HepG2 (cell line): ENCODE data around the gene C1orf21. TPM values are rescaled to one million over a fixed set of nuclear protein-coding genes. Genes with fewer than 3 reads are reported as not detected.

Source experiments
- ATAC-seq: fragments of 200-7000 bp; cut with Tn5 transposase; 3 replicates; pipeline ENCODE4 v1.9.1; 2020; ENCODE audit warnings: mild to moderate bottlenecking, moderate library complexity
- BruUV-seq: library from RNA; stranded (reverse); fragments of 400-500 nt; replicated peaks from 2 replicates; lab custom pipeline; 2021; lab: Mats Ljungman, UMichigan
- CTCF ChIA-PET: fragments of 300-600 bp; formaldehyde crosslinking; extraction: SDS; loops from one replicate; lab custom pipeline; 2021; ENCODE audit warnings: low total read pairs, inconsistent platforms, low intra/inter-chr PET ratio; lab: Yijun Ruan, JAX
- POLR2A ChIA-PET: fragments of 350-600 bp; sonication (Branson Sonifier 250); formaldehyde crosslinking; loops from one replicate; lab custom pipeline; 2020; ENCODE audit warnings: antibody characterized with exemption, inconsistent platforms; lab: Yijun Ruan, JAX
- DNase-seq: peaks from one replicate; pipeline ENCODE4 v3.0.0-alpha.2; 2015; ENCODE audit warnings: low spot score
- FAIRE-seq: peaks from 3 replicates; lab custom pipeline; 2011; peaks lifted over from hg19 to GRCh38; lab: Jason Lieb, UNC
- H2AFZ ChIP-seq: one replicate; pipeline ENCODE4 v1.6.1; 2011; ENCODE audit warnings: low read length, inconsistent platforms
- H3K27ac ChIP-seq: fragments of 300-600 bp; 3 replicates; pipeline ENCODE4 v1.8.0; 2011; ENCODE audit warnings: mixed run types, mild to moderate bottlenecking, mixed read lengths, low read length, inconsistent platforms; ENCODE audit not compliant: insufficient read depth; ENCODE audit errors: extremely low read length
- H3K27me3 ChIP-seq, 2 experiments: fragments of 200-600 bp in 1 of 2; 2 replicates in 1 of 2; 3 replicates in 1 of 2; pipeline versions ENCODE4 v1.6.0 to v1.8.0; 2011; ENCODE audit warnings: low read length in 2 of 2, mild to moderate bottlenecking in 2 of 2, moderate library complexity in 2 of 2, inconsistent platforms in 1 of 2; ENCODE audit not compliant: insufficient read depth in 2 of 2, control insufficient read depth in 1 of 2
- H3K36me3 ChIP-seq, 2 experiments: fragments of 200-600 bp in 1 of 2; replicated peaks in 1 of 2; 2 replicates in 1 of 2; 3 replicates in 1 of 2; pipeline versions ENCODE4 v1.5.1 to v1.8.0; 2011; ENCODE audit warnings: low read length in 2 of 2, inconsistent platforms in 1 of 2; ENCODE audit not compliant: insufficient read depth in 2 of 2, control insufficient read depth in 1 of 2
- H3K4me1 ChIP-seq: 2 replicates; pipeline ENCODE4 v1.5.1; 2012; ENCODE audit warnings: low read length, inconsistent platforms; ENCODE audit not compliant: insufficient read depth
- H3K4me2 ChIP-seq: 2 replicates; pipeline ENCODE4 v1.6.0; 2011; ENCODE audit warnings: low read depth, low read length, inconsistent platforms
- H3K4me3 ChIP-seq, 3 experiments: fragments of 200-600 bp in 1 of 3; sonication (generic), shearing (Covaris generic) in 1 of 3; replicated peaks in 1 of 3; 2 replicates each; pipeline ENCODE4 v1.5.1; 2011 to 2016; ENCODE audit warnings: low read length in 3 of 3, inconsistent platforms in 2 of 3, low read depth in 2 of 3, mild to moderate bottlenecking in 2 of 3, control low read depth in 1 of 3, mixed read lengths in 1 of 3; ENCODE audit not compliant: insufficient read depth in 1 of 3
- H3K79me2 ChIP-seq: one replicate; pipeline ENCODE4 v1.6.1; 2011; ENCODE audit warnings: low read length, inconsistent platforms; ENCODE audit not compliant: insufficient read depth
- H3K9ac ChIP-seq: 2 replicates; pipeline ENCODE4 v1.6.0; 2011; ENCODE audit warnings: mild to moderate bottlenecking, low read depth, low read length, inconsistent platforms; ENCODE audit not compliant: insufficient read depth
- H3K9me3 ChIP-seq: 2 replicates; pipeline ENCODE4 v1.5.1; 2012; ENCODE audit warnings: mild to moderate bottlenecking, low read length
- H4K20me1 ChIP-seq: 2 replicates; pipeline ENCODE4 v1.6.0; 2011; ENCODE audit warnings: inconsistent platforms, mild to moderate bottlenecking, low read length, moderate library complexity; ENCODE audit not compliant: insufficient read depth
- ATF3 ChIP-seq: sonication (generic); formaldehyde crosslinking; IDR thresholded peaks from 2 replicates; pipeline ENCODE4 v1.4.0; 2020; ENCODE audit warnings: missing genetic modification reagents
- DMAP1 ChIP-seq: IDR thresholded peaks from 2 replicates; pipeline ENCODE4 v1.6.1; 2016
- GLI4 ChIP-seq: sonication (generic); formaldehyde crosslinking; IDR thresholded peaks from 2 replicates; pipeline ENCODE4 v1.5.1; 2020; ENCODE audit warnings: missing genetic modification reagents, mild to moderate bottlenecking, moderate library complexity, borderline replicate concordance
- HHEX ChIP-seq: IDR thresholded peaks from 2 replicates; pipeline ENCODE4 v1.6.1; 2016; ENCODE audit warnings: control low read depth
- KDM4B ChIP-seq: sonication (generic); formaldehyde crosslinking; IDR thresholded peaks from 2 replicates; pipeline ENCODE4 v1.4.0; 2020; ENCODE audit warnings: missing genetic modification reagents
- NAIF1 ChIP-seq: sonication (generic); formaldehyde crosslinking; IDR thresholded peaks from 2 replicates; pipeline ENCODE4 v1.5.0; 2020; ENCODE audit warnings: mild to moderate bottlenecking, missing genetic modification reagents, borderline replicate concordance
- TBX2 ChIP-seq: sonication (generic); formaldehyde crosslinking; IDR thresholded peaks from 2 replicates; pipeline ENCODE4 v1.5.0; 2020; ENCODE audit warnings: missing genetic modification reagents, mild to moderate bottlenecking, borderline replicate concordance
- U2AF2 ChIP-seq: fragments of 200-400 bp; formaldehyde crosslinking; IDR thresholded peaks from 2 replicates; pipeline ENCODE4 v1.6.1; 2017; ENCODE audit warnings: low read depth, mild to moderate bottlenecking, low read length
- YEATS4 ChIP-seq: sonication (generic); formaldehyde crosslinking; IDR thresholded peaks from 2 replicates; pipeline ENCODE4 v1.4.0; 2020; ENCODE audit warnings: missing genetic modification reagents, borderline replicate concordance
- ZNF782 ChIP-seq: sonication (generic); formaldehyde crosslinking; IDR thresholded peaks from 2 replicates; pipeline ENCODE4 v1.4.0; 2020; ENCODE audit warnings: missing genetic modification reagents, mild to moderate bottlenecking, borderline replicate concordance
- WGBS: methylation state at CpG from one replicate; pipeline ENCODE4 v1.1.6; 2017; ENCODE audit warnings: low lambda C conversion rate; 5-methylcytosine and 5-hydroxymethylcytosine counted together
- in situ Hi-C: cut with HindIII; loops from 2 replicates; pipeline ENCODE4 v1.10.0; 2017; ENCODE audit warnings: low pct_unique_long_range_greater_than_20kb; ENCODE audit not compliant: extremely low pct_ligation_motif_present
- intact Hi-C: fragments of 100-400 bp; cut with micrococcal nuclease; formaldehyde crosslinking; loops from one replicate; pipeline ENCODE4 v1.10.0; 2022; ENCODE audit not compliant: unreplicated experiment
- polyA plus RNA-seq, 8 experiments: library from polyadenylated mRNA; depleted of rRNA in 3 of 8; stranded (reverse) in 7 of 8; unstranded in 1 of 8; fragments of >200 nt; fragmentation: Illumina TruSeq in 4 of 8; extraction: Trizol in 4 of 8; gene quantifications; 2 replicates each; pipeline versions ENCODE4 v1.2.1 to v1.2.3, GENCODE V29; 2011 to 2016; ENCODE audit warnings: low read depth in 4 of 8, missing spikeins in 1 of 8, mixed read lengths in 1 of 8; ENCODE audit not compliant: insufficient read depth in 1 of 8
- total RNA-seq, 5 experiments: library from RNA; depleted of rRNA; stranded (reverse); fragments of >200 nt; fragmentation: Illumina TruSeq; extraction: Trizol; gene quantifications; 2 replicates each; pipeline ENCODE4 v1.2.3, GENCODE V29; 2016; ENCODE audit warnings: low read depth in 1 of 5
- TF ChIP-seq, protein P1 (sequence below): sonication (generic); formaldehyde crosslinking; IDR thresholded peaks from 2 replicates; pipeline ENCODE4 v1.5.1; 2020; ENCODE audit warnings: missing genetic modification reagents, mild to moderate bottlenecking, borderline replicate concordance

C1orf21 gene
- total and polyA plus RNA-seq, 2 of the 13 experiments (the other 11 are each of a cell fraction or from before 2014, with no cell fraction given): not detected

DNA sequence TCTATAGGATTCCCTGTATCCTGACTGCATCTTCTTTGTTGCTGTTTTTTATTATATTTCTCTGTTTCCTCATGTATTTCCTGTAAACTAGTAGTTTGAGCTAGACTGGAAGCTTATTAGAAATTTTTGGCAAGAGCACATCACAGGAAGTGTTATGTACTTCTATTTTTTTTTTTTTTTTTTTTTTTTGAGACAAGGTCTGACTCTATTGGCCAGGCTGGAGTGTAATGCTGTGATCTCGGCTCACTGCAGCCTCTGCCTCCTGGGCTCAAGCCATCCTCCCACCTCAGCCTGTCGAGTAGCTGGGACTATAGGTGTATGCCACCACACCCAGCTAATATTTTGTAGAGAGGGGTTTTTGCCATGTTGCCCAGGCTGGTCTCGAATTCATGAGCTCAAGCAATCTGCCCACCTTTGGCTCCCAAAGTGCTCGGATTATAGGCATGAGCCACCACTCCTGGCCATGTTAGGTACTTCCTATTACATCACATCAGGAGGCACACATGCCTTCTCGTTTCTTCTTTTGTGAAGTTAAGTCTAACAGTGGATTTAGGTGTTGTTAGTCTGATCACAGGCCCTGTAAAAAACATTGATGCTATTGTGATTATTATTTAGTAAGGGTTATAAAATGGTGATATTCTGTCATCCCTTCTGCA lies 12.5 kb downstream of the C1orf21 start (continued):
- no peak for TF ChIP-seq KDM4B (CRISPR knock-in tag)

GRCh38 chr1:184403961-184404726 lies 17.3 kb downstream of the C1orf21 start:
- Histone ChIP-seq H3K4me3 (no peak overlapping the region), H3K9me3 (no peaks in the 10 kb centered on the region), H3K9ac (no peak overlapping the region), H3K79me2 (no peaks in the 10 kb centered on the region), H4K20me1 (no peaks in the 10 kb centered on the region), H3K27me3 (no peaks in the 10 kb centered on the region), H3K36me3 (no peaks in the 10 kb centered on the region), H3K27ac (no peak overlapping the region), H2AFZ (no peak overlapping the region), H3K4me1 (no peaks in the 10 kb centered on the region), H3K4me2 (no peak overlapping the region)
- CTCF ChIA-PET: no interaction called here
- 23% methylated on average over 3 of the region's 3 CpGs for WGBS
- POLR2A ChIA-PET: no interaction called here
- in situ Hi-C loops: no loop called here
- intact Hi-C loops: no loop called here
- FAIRE-seq (no peak), DNase-seq (no peak), ATAC-seq (no peak)
- BruUV-seq: no TSS peak
- no peak for TF ChIP-seq TBX2 (CRISPR knock-in tag)
- TF ChIP-seq DMAP1: no peak
- TF ChIP-seq, protein P1, sequence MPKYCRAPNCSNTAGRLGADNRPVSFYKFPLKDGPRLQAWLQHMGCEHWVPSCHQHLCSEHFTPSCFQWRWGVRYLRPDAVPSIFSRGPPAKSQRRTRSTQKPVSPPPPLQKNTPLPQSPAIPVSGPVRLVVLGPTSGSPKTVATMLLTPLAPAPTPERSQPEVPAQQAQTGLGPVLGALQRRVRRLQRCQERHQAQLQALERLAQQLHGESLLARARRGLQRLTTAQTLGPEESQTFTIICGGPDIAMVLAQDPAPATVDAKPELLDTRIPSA: no peak
- TF ChIP-seq U2AF2: no peak
- TF ChIP-seq NAIF1 (CRISPR knock-in tag): no peak
- TF ChIP-seq GLI4 (CRISPR knock-in tag): no peak
- no peak for TF ChIP-seq HHEX (CRISPR knock-in tag)
- TF ChIP-seq ZNF782: no peak
- TF ChIP-seq ATF3 (CRISPR knock-in tag): no peak
- no peak for TF ChIP-seq YEATS4 (CRISPR knock-in tag)
